ENCODE measurements around the gene KCNMA1. TPM values are rescaled to one million over a fixed set of nuclear protein-coding genes. Genes with fewer than 3 reads are reported as not detected.

Gene KCNMA1
- total RNA-seq, 1 donor from 2014 or later, result 95.5 TPM

DNA sequence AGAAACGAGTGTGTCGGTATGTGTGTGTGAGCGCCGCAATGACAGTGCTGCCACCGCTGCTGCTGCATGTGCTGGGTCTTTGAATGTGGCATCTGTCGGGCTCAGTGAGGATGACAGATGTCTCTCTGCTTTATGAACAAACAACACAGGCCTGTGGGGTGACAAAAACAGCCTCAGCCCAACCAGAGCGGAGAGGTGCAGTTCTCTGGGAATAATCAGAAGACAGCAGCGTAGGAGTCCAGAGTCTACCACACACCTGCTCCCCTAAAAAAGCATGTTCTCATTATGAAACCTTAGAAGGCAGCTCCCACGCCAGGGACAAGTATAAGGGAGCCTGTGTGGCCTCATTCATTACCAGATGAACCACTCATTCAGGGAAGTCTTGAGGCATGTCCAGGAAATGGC is 278.3 kb downstream of the KCNMA1 start:
- TF ChIP-seq, protein P1, sequence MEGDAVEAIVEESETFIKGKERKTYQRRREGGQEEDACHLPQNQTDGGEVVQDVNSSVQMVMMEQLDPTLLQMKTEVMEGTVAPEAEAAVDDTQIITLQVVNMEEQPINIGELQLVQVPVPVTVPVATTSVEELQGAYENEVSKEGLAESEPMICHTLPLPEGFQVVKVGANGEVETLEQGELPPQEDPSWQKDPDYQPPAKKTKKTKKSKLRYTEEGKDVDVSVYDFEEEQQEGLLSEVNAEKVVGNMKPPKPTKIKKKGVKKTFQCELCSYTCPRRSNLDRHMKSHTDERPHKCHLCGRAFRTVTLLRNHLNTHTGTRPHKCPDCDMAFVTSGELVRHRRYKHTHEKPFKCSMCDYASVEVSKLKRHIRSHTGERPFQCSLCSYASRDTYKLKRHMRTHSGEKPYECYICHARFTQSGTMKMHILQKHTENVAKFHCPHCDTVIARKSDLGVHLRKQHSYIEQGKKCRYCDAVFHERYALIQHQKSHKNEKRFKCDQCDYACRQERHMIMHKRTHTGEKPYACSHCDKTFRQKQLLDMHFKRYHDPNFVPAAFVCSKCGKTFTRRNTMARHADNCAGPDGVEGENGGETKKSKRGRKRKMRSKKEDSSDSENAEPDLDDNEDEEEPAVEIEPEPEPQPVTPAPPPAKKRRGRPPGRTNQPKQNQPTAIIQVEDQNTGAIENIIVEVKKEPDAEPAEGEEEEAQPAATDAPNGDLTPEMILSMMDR (IDR thresholded peaks at IDR 0.05), result no peak
- Mint-ChIP-seq H3K4me1 (ENCODE audit: unreplicated experiment) (peaks cover 61% of the 10 kb centered on the region), H3K9me3 (ENCODE audit: unreplicated experiment) (no peaks in the 10 kb centered on the region), H3K36me3 (ENCODE audit: unreplicated experiment) (no peaks in the 10 kb centered on the region), H3K27ac (ENCODE audit: unreplicated experiment) (peak overlapping the region; percentile 19), H3K27me3 (ENCODE audit: unreplicated experiment) (no peaks in the 10 kb centered on the region), H3K4me3 (ENCODE audit: unreplicated experiment) (no peak overlapping the region)
- DNase-seq (ENCODE audit: extremely low spot score, unreplicated experiment), result no peak

DNA sequence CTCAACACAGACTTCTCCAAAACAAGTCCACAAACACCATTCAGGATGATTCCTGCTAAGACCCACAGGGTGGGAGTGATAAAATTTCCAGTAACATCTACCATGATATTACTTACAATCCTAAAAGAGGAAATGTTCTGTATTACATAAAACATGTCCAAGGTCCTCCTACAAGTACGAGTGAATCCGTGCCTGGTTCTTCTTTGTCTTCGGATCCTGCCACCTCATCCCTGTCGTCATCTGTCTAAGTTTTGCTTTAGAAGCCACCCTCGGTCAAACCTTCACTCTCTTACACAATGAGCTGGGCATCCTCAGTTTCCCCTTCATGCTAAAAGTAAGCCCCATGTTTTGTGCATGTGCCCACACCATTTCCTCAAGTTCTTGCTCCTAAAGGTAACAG is 279.0 kb downstream of the KCNMA1 start:
- no peak for DNase-seq (ENCODE audit: extremely low spot score, unreplicated experiment)

DNA sequence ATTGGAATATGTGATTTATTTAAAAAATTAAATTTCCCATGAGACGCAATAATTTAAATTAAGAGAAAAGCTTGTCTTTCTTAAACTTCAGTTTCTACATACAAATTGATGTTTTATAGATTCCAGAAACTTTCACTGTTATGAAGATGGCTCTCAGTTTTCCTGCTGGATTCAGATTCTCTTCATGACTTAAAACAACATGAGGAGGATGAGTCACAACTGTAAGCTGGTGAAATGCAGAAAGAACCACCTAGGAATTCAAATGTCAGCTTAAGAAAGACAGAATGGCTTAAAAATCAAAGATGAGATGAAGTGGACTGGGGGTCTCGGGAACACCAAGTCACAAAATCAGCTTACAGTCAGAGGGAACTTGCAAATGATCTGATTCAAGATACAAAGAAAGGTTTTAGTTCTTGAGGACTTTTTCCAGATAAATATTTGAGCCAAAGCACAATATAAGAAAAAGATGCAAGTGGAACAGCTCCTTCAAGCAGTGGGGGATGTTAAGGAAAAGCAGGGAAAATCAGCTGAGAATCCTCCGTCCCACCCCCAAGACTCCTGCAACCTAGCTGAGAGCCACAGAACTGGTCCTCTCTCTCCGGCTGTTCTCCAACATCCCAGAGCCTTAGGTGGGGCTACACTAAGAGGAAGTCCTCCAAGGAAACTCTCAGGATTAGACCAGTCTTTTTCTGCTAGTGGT is 279.8 kb downstream of the KCNMA1 start:
- H3K4me1 Mint-ChIP-seq (ENCODE audit: unreplicated experiment), result peaks cover 60% of the 10 kb centered on the region
- no peaks in the 10 kb centered on the region for H3K9me3 Mint-ChIP-seq (ENCODE audit: unreplicated experiment)
- TF ChIP-seq, protein P1 (IDR thresholded peaks at IDR 0.05), result no peak
- peak overlapping the region; percentile 93 for H3K27ac Mint-ChIP-seq (ENCODE audit: unreplicated experiment)
- H3K36me3 Mint-ChIP-seq (ENCODE audit: unreplicated experiment), result no peaks in the 10 kb centered on the region
- H3K4me3 Mint-ChIP-seq (ENCODE audit: unreplicated experiment), result no peak overlapping the region
- H3K27me3 Mint-ChIP-seq (ENCODE audit: unreplicated experiment), result no peaks in the 10 kb centered on the region
- DNase-seq (ENCODE audit: extremely low spot score, unreplicated experiment), result no peak

More for the DNA sequence above, 279.0 kb downstream of the KCNMA1 start:
- TF ChIP-seq, protein P1 (IDR thresholded peaks at IDR 0.05), result no peak
- Mint-ChIP-seq H3K36me3 (ENCODE audit: unreplicated experiment) (no peaks in the 10 kb centered on the region), H3K27ac (ENCODE audit: unreplicated experiment) (peak overlapping the region; percentile 93), H3K27me3 (ENCODE audit: unreplicated experiment) (no peaks in the 10 kb centered on the region), H3K4me3 (ENCODE audit: unreplicated experiment) (no peak overlapping the region), H3K9me3 (ENCODE audit: unreplicated experiment) (no peaks in the 10 kb centered on the region), H3K4me1 (ENCODE audit: unreplicated experiment) (peaks cover 61% of the 10 kb centered on the region)

DNA sequence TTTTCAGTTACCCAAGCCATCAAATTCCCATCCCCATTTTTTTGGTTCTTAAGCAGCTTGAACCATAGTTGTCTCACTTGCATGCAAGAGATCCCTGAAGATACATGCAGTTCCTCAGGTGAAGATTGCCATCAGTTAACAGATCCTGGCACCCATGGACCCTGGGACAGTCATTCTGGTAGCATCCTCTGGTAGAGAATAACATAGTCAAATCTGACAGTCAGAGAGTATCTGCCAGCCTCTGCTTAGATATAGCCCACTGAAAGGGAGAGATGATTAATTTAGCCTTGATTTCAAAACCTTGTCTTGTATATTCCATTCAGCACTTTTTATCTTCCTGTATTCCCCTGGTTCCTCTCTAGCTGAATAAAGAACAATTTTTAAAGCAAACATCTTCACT is 280.4 kb downstream of the KCNMA1 start:
- Mint-ChIP-seq H3K4me3 (ENCODE audit: unreplicated experiment) (no peak overlapping the region), H3K4me1 (ENCODE audit: unreplicated experiment) (peaks cover 63% of the 10 kb centered on the region), H3K9me3 (ENCODE audit: unreplicated experiment) (no peaks in the 10 kb centered on the region), H3K27ac (ENCODE audit: unreplicated experiment) (peak overlapping the region; percentile 93), H3K36me3 (ENCODE audit: unreplicated experiment) (no peaks in the 10 kb centered on the region), H3K27me3 (ENCODE audit: unreplicated experiment) (no peaks in the 10 kb centered on the region)
- TF ChIP-seq, protein P1 (IDR thresholded peaks at IDR 0.05), result no peak
- DNase-seq (ENCODE audit: extremely low spot score, unreplicated experiment), result no peak

DNA sequence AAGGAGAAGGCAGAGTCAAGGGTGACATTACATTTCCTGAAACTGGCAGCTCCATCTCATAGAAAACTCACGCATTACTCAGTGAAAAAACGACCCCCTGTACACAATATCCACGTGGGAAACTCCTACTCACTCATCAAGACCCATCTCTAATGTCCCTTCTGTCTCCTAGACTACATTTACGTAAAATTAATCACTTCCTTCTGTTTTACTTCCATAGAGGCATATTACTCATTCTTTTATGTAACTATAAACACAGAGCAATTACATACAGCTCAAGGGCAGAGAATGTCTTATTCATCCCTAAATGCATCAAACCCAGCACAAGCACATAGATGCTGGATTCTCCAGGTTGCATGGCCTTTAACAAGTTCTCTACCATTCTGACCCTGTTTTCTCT is 281.8 kb downstream of the KCNMA1 start:
- H3K27ac Mint-ChIP-seq (ENCODE audit: unreplicated experiment), result peak overlapping the region; percentile 93
- DNase-seq (ENCODE audit: extremely low spot score, unreplicated experiment), result no peak
- H3K27me3 Mint-ChIP-seq (ENCODE audit: unreplicated experiment), result no peaks in the 10 kb centered on the region
- H3K4me1 Mint-ChIP-seq (ENCODE audit: unreplicated experiment), result peaks cover 73% of the 10 kb centered on the region
- no peak overlapping the region for H3K4me3 Mint-ChIP-seq (ENCODE audit: unreplicated experiment)
- TF ChIP-seq, protein P1 (IDR thresholded peaks at IDR 0.05), result no peak
- no peaks in the 10 kb centered on the region for H3K36me3 Mint-ChIP-seq (ENCODE audit: unreplicated experiment)
- no peaks in the 10 kb centered on the region for H3K9me3 Mint-ChIP-seq (ENCODE audit: unreplicated experiment)

All from osteocyte (in vitro differentiated cells).